HepG2 (cell line): Measurements from ENCODE around the gene ZFP69. TPM values are rescaled to one million over a fixed set of nuclear protein-coding genes. Genes with fewer than 3 reads are reported as not detected.

ENCODE experiments used
- ATF7 ChIP-seq, 2 experiments: fragments of 450-650 bp in 1 of 2; sonication (generic) in 1 of 2; formaldehyde crosslinking in 1 of 2; IDR thresholded peaks; 2 replicates each; pipeline versions ENCODE4 v1.4.0 to v1.6.1; 2016 to 2020; ENCODE audit warnings: antibody characterized with exemption in 1 of 2, mild to moderate bottlenecking in 1 of 2, missing genetic modification reagents in 1 of 2
- FOXJ3 ChIP-seq: sonication (generic); formaldehyde crosslinking; IDR thresholded peaks from 2 replicates; pipeline ENCODE4 v1.4.0; 2020; ENCODE audit warnings: missing genetic modification reagents, mild to moderate bottlenecking, borderline replicate concordance
- MLLT10 ChIP-seq: sonication (generic); formaldehyde crosslinking; IDR thresholded peaks from 2 replicates; pipeline ENCODE4 v1.4.0; 2020; ENCODE audit warnings: missing genetic modification reagents
- MYC ChIP-seq: sonication (generic); formaldehyde crosslinking; IDR thresholded peaks from 2 replicates; pipeline ENCODE4 v1.9.0; 2021; ENCODE audit warnings: missing genetic modification reagents, borderline replicate concordance
- NFE2L1 ChIP-seq: sonication (generic); formaldehyde crosslinking; IDR thresholded peaks from 2 replicates; pipeline ENCODE4 v1.4.0; 2020; ENCODE audit warnings: missing genetic modification reagents, mild to moderate bottlenecking, borderline replicate concordance
- RBM22 ChIP-seq: fragments of 200-400 bp; formaldehyde crosslinking; optimal IDR thresholded peaks from 2 replicates; pipeline ENCODE3; 2017; ENCODE audit warnings: mild to moderate bottlenecking, low read length, moderate library complexity
- ZFAT ChIP-seq: sonication (generic); formaldehyde crosslinking; conservative IDR thresholded peaks from 2 replicates; pipeline ENCODE4 v1.8.1; 2023; ENCODE audit warnings: missing genetic modification reagents, inconsistent platforms
- ZNF660 ChIP-seq: sonication (generic); formaldehyde crosslinking; IDR thresholded peaks from 2 replicates; pipeline ENCODE4 v1.5.1; 2020; ENCODE audit warnings: mild to moderate bottlenecking, low read depth, missing genetic modification reagents, borderline replicate concordance
- polyA plus RNA-seq, 8 experiments: library from polyadenylated mRNA; depleted of rRNA in 3 of 8; stranded (reverse) in 7 of 8; unstranded in 1 of 8; fragments of >200 nt; fragmentation: Illumina TruSeq in 4 of 8; extraction: Trizol in 4 of 8; gene quantifications; 2 replicates each; pipeline versions ENCODE4 v1.2.1 to v1.2.3, GENCODE V29; 2011 to 2016; ENCODE audit warnings: low read depth in 4 of 8, missing spikeins in 1 of 8, mixed read lengths in 1 of 8; ENCODE audit not compliant: insufficient read depth in 1 of 8
- total RNA-seq, 5 experiments: library from RNA; depleted of rRNA; stranded (reverse); fragments of >200 nt; fragmentation: Illumina TruSeq; extraction: Trizol; gene quantifications; 2 replicates each; pipeline ENCODE4 v1.2.3, GENCODE V29; 2016; ENCODE audit warnings: low read depth in 1 of 5
- TF ChIP-seq, protein P1 (sequence below): sonication (generic); formaldehyde crosslinking; IDR thresholded peaks from 2 replicates; pipeline ENCODE4 v1.4.0; 2020; ENCODE audit warnings: missing genetic modification reagents, borderline replicate concordance
- TF ChIP-seq, protein P2 (sequence below): sonication (generic); formaldehyde crosslinking; conservative IDR thresholded peaks from 2 replicates; pipeline ENCODE4 v1.8.1; 2023; ENCODE audit warnings: missing genetic modification reagents
- TF ChIP-seq, protein P3 (sequence below): sonication (generic); formaldehyde crosslinking; IDR thresholded peaks from 2 replicates; pipeline ENCODE4 v1.4.0; 2020; ENCODE audit warnings: missing genetic modification reagents, borderline replicate concordance
- TF ChIP-seq, protein P4 (sequence below): sonication (generic); formaldehyde crosslinking; IDR thresholded peaks from 2 replicates; pipeline ENCODE4 v1.5.0; 2020; ENCODE audit warnings: missing genetic modification reagents, mild to moderate bottlenecking, borderline replicate concordance
- TF ChIP-seq, protein P5 (sequence below): sonication (generic); formaldehyde crosslinking; IDR thresholded peaks from 2 replicates; pipeline ENCODE4 v1.4.0; 2020; ENCODE audit warnings: mild to moderate bottlenecking, missing genetic modification reagents
- TF ChIP-seq, protein P6 (sequence below): sonication (generic); formaldehyde crosslinking; IDR thresholded peaks from 2 replicates; pipeline ENCODE4 v1.5.1; 2020; ENCODE audit warnings: mild to moderate bottlenecking, missing genetic modification reagents, moderate library complexity

ZFP69 gene
- total and polyA plus RNA-seq, 2 of the 13 experiments (the other 11 are each of a cell fraction or from before 2014, with no cell fraction given), result 2.6 to 5.6 TPM

DNA sequence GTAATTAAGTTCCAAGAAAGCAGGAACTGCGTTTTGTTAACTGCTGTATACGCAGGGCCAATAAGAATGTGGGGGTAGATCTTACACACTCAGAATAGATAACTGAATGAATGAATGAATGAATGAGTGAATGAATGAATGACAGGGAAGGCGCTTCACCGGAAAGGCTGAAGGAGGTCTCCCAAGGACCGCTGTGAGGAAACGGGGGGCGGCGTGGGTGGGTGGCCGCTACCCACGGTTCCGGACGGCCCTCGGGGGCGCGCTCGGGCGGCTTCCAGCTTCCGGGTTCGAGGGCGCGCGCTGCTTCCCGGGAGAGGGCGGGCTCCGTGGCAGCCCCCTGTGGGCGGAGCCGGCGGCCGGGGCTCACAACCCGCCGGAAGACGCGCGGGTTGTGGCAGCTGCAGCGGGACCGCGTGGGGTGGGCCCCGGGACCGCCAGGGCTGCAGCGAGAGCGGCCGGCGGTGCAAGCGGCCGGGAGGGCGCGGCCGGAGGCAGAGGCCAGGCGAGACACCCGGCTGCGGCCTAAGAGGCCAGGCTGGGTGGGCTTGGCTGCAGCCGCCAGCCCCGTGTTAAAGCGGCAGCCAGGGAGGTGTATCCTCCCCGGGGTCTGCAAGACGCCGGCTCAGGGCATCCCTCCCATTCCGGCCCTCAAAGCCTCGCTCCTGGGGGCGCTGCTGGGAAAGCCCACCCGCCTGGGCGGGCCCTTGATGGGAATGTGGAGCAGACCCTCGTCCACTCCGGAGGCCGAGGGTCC lies at the start of gene ZFP69 (continued):
- TF ChIP-seq, protein P1, sequence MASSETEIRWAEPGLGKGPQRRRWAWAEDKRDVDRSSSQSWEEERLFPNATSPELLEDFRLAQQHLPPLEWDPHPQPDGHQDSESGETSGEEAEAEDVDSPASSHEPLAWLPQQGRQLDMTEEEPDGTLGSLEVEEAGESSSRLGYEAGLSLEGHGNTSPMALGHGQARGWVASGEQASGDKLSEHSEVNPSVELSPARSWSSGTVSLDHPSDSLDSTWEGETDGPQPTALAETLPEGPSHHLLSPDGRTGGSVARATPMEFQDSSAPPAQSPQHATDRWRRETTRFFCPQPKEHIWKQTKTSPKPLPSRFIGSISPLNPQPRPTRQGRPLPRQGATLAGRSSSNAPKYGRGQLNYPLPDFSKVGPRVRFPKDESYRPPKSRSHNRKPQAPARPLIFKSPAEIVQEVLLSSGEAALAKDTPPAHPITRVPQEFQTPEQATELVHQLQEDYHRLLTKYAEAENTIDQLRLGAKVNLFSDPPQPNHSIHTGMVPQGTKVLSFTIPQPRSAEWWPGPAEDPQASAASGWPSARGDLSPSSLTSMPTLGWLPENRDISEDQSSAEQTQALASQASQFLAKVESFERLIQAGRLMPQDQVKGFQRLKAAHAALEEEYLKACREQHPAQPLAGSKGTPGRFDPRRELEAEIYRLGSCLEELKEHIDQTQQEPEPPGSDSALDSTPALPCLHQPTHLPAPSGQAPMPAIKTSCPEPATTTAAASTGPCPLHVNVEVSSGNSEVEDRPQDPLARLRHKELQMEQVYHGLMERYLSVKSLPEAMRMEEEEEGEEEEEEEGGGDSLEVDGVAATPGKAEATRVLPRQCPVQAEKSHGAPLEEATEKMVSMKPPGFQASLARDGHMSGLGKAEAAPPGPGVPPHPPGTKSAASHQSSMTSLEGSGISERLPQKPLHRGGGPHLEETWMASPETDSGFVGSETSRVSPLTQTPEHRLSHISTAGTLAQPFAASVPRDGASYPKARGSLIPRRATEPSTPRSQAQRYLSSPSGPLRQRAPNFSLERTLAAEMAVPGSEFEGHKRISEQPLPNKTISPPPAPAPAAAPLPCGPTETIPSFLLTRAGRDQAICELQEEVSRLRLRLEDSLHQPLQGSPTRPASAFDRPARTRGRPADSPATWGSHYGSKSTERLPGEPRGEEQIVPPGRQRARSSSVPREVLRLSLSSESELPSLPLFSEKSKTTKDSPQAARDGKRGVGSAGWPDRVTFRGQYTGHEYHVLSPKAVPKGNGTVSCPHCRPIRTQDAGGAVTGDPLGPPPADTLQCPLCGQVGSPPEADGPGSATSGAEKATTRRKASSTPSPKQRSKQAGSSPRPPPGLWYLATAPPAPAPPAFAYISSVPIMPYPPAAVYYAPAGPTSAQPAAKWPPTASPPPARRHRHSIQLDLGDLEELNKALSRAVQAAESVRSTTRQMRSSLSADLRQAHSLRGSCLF, result no peak
- TF ChIP-seq MLLT10 (CRISPR knock-in tag), result no peak
- TF ChIP-seq, protein P2, sequence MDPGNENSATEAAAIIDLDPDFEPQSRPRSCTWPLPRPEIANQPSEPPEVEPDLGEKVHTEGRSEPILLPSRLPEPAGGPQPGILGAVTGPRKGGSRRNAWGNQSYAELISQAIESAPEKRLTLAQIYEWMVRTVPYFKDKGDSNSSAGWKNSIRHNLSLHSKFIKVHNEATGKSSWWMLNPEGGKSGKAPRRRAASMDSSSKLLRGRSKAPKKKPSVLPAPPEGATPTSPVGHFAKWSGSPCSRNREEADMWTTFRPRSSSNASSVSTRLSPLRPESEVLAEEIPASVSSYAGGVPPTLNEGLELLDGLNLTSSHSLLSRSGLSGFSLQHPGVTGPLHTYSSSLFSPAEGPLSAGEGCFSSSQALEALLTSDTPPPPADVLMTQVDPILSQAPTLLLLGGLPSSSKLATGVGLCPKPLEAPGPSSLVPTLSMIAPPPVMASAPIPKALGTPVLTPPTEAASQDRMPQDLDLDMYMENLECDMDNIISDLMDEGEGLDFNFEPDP (CRISPR knock-in tag), result no peak
- TF ChIP-seq ZNF660 (CRISPR knock-in tag), result no peak
- TF ChIP-seq, protein P3, sequence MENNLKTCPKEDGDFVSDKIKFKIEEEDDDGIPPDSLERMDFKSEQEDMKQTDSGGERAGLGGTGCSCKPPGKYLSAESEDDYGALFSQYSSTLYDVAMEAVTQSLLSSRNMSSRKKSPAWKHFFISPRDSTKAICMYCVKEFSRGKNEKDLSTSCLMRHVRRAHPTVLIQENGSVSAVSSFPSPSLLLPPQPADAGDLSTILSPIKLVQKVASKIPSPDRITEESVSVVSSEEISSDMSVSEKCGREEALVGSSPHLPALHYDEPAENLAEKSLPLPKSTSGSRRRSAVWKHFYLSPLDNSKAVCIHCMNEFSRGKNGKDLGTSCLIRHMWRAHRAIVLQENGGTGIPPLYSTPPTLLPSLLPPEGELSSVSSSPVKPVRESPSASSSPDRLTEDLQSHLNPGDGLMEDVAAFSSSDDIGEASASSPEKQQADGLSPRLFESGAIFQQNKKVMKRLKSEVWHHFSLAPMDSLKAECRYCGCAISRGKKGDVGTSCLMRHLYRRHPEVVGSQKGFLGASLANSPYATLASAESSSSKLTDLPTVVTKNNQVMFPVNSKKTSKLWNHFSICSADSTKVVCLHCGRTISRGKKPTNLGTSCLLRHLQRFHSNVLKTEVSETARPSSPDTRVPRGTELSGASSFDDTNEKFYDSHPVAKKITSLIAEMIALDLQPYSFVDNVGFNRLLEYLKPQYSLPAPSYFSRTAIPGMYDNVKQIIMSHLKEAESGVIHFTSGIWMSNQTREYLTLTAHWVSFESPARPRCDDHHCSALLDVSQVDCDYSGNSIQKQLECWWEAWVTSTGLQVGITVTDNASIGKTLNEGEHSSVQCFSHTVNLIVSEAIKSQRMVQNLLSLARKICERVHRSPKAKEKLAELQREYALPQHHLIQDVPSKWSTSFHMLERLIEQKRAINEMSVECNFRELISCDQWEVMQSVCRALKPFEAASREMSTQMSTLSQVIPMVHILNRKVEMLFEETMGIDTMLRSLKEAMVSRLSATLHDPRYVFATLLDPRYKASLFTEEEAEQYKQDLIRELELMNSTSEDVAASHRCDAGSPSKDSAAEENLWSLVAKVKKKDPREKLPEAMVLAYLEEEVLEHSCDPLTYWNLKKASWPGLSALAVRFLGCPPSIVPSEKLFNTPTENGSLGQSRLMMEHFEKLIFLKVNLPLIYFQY (CRISPR knock-in tag), result peak; percentile 41; the same call in 1 of the 2 replicates
- TF ChIP-seq NFE2L1 (CRISPR knock-in tag), result no peak
- TF ChIP-seq ATF7 (IDR thresholded peaks at IDR 0.05), result no peak
- TF ChIP-seq ATF7 (CRISPR knock-in tag; IDR thresholded peaks at IDR 0.05), result no peak
- TF ChIP-seq FOXJ3 (CRISPR knock-in tag), result no peak
- TF ChIP-seq, protein P4, sequence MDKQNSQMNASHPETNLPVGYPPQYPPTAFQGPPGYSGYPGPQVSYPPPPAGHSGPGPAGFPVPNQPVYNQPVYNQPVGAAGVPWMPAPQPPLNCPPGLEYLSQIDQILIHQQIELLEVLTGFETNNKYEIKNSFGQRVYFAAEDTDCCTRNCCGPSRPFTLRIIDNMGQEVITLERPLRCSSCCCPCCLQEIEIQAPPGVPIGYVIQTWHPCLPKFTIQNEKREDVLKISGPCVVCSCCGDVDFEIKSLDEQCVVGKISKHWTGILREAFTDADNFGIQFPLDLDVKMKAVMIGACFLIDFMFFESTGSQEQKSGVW (CRISPR knock-in tag), result no peak
- no peak for TF ChIP-seq RBM22
- TF ChIP-seq, protein P5, sequence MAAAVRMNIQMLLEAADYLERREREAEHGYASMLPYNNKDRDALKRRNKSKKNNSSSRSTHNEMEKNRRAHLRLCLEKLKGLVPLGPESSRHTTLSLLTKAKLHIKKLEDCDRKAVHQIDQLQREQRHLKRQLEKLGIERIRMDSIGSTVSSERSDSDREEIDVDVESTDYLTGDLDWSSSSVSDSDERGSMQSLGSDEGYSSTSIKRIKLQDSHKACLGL, result peak; percentile 64; the same call in 1 of the 2 replicates
- TF ChIP-seq ZFAT (CRISPR knock-in tag), result no peak; the same call in 1 of the 2 replicates
- peak; percentile 57; the same call in 1 of the 2 replicates for TF ChIP-seq MYC
- TF ChIP-seq, protein P6, sequence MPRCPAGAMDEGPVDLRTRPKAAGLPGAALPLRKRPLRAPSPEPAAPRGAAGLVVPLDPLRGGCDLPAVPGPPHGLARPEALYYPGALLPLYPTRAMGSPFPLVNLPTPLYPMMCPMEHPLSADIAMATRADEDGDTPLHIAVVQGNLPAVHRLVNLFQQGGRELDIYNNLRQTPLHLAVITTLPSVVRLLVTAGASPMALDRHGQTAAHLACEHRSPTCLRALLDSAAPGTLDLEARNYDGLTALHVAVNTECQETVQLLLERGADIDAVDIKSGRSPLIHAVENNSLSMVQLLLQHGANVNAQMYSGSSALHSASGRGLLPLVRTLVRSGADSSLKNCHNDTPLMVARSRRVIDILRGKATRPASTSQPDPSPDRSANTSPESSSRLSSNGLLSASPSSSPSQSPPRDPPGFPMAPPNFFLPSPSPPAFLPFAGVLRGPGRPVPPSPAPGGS, result peak; percentile 28; the same call in 1 of the 2 replicates
